Activated CD8-positive, alpha-beta memory T cell treated with anti-CD3 and anti-CD28 coated beads for 4 hours (primary cell): ENCODE results near the gene NR2F1-AS1.

Source experiments
- DNase-seq, 2 donors: peaks; one replicate each; pipeline ENCODE4 v3.0.0-alpha.2; 2020; ENCODE audit warnings: low read depth in 2 of 2

The NR2F1-AS1 gene

GRCh38 chr5:93580927-93581445, at the start of gene NR2F1-AS1:
Gene NR2F1-AS1 (minus strand): TSS chr5:93581219.
- DNase-seq, result no peak

GRCh38 chr5:93626801-93627200, 45.8 kb upstream of the NR2F1-AS1 start:
- DNase-seq, result no peak

- no peak for DNase-seq
Observed at GRCh38 chr5:93623153-93623552, 42.1 kb upstream of the NR2F1-AS1 start.

GRCh38 chr5:93622240-93622885, 41.3 kb upstream of the NR2F1-AS1 start:
- DNase-seq, result no peak

- DNase-seq, result no peak
Observed at GRCh38 chr5:93621327-93621798, 40.3 kb upstream of the NR2F1-AS1 start.

GRCh38 chr5:93620487-93621326, 39.7 kb upstream of the NR2F1-AS1 start:
- no peak for DNase-seq

- DNase-seq, result no peak
Observed at GRCh38 chr5:93616538-93617174, 35.6 kb upstream of the NR2F1-AS1 start.

GRCh38 chr5:93612855-93613243, 31.8 kb upstream of the NR2F1-AS1 start:
- no peak for DNase-seq

GRCh38 chr5:93611976-93612854, 31.2 kb upstream of the NR2F1-AS1 start:
- DNase-seq, result no peak

- no peak for DNase-seq
Observed at GRCh38 chr5:93611273-93611975, 30.4 kb upstream of the NR2F1-AS1 start.

GRCh38 chr5:93610581-93611272, 29.7 kb upstream of the NR2F1-AS1 start:
- no peak for DNase-seq

- no peak for DNase-seq
Observed at GRCh38 chr5:93609762-93610161, 28.7 kb upstream of the NR2F1-AS1 start.

- no peak for DNase-seq
Observed at GRCh38 chr5:93608855-93609254, 27.8 kb upstream of the NR2F1-AS1 start.

- DNase-seq, result no peak
Observed at GRCh38 chr5:93607367-93608258, 26.6 kb upstream of the NR2F1-AS1 start.

- DNase-seq, result no peak
Observed at GRCh38 chr5:93606382-93606752, 25.3 kb upstream of the NR2F1-AS1 start.

- DNase-seq, result no peak
Observed at GRCh38 chr5:93604644-93605515, 23.9 kb upstream of the NR2F1-AS1 start.

GRCh38 chr5:93603793-93604643, 23.0 kb upstream of the NR2F1-AS1 start:
- DNase-seq, result no peak
